ENCODE results near the gene ZNF564.
"Not testable (repeated sequence)": the region's sequence is repeated elsewhere in the genome, so short reads cannot be mapped to it uniquely, and the experiment has no call there.

ZNF564 gene

GRCh38 chr19:12497032-12497431 lies 54.2 kb downstream of the ZNF564 start:
- FAIRE-seq, result no peak

DNA sequence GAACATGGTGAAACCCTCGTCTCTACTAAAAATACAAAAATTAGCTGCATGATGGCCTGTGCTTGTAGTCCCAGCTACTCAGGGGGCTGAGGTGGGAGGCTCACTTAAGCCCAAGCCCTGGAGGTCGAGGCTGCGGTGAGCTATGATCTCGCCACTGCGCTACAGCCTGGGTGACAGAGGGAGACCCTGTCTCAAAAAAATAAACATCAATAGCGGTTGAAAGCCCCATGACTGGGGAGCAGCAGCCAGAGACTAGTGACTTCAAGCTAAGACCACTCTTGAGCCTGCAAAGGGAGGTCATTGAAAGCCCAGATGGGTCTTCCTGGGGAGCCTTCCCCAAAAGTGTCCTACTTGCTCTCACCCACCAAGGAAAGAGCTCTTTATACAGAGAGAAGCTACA lies 54.8 kb downstream of the ZNF564 start:
- no peak for DNase-seq (ENCODE audit: low spot score)

More at GRCh38 chr19:12497032-12497431, 54.2 kb downstream of the ZNF564 start:
- DNase-seq (ENCODE audit: low spot score), result no peak

DNA sequence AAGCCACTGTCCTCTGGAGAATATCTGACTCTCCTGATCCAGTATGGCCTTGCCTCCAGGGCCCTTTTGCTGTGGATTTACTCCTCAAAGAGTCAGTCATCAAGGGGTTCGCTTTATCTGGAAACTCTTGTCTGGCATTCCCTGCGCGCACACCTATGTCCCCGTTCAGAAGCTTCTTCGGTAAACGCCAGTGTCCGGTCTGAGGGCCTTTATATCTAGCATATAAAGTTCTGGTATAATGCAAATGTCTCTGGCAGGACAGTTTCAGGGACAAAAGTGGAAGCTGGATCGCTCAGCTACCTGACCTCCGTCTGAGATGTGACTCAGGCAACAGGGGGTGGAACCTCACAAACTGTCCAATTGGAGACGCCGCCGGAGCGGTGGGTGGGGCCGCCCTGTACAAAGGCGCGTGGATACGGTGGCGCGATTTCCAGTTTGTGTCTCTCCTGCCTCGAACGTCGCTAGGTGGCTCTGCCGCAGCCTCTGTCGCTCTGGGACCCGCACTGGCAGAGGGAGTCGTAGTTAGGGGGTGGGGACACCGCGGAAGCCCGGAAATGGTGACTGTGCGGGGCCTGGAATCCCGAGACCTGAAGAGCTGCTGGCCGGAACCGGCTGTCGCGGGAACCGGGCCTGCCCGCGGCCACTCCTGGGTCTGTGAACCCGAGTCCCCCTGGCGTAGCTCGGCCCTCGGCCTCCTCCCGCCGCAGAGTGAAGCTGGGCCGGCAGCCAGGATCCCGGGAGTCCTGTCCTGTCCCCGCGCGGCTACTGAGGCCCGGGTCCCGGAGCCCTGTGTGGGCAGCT lies 56.1 kb downstream of the ZNF564 start:
- DNase-seq (ENCODE audit: low spot score), result no peak
- FAIRE-seq, result no peak

More for the DNA sequence above, 54.8 kb downstream of the ZNF564 start:
- no peak for FAIRE-seq

GRCh38 chr19:12494260-12494860 lies 56.9 kb downstream of the ZNF564 start:
- DNase-seq (ENCODE audit: low spot score) (no peak), FAIRE-seq (no peak)

DNA sequence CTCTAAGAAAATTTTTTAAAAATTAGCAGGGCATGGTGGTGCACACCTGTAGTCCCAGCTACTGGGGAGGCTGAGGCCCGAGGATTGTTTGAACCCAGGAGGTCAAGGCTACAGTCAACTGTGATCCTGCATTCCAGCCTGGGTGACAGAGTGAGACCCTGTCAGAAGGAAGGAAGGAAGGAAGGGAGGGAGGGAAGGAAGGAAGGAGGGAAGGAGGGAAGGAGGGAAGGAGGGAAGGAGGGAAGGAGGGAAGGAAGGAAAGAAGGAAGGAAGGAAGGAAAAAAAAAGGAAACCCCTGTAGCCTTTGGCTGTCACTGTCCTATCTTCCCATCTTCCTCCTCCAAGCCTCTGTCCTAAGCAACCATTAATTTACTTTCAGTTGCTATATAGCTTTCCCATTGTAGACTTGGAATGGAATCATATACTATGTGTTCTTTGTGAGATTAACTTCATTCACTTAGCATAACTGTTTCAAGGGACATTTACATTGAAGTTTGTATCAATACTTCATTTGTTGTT lies 65.0 kb downstream of the ZNF564 start:
- DNase-seq (ENCODE audit: low spot score); FAIRE-seq: not testable (repeated sequence)

- DNase-seq (ENCODE audit: low spot score) (no peak), FAIRE-seq (no peak)
These were observed 65.7 kb downstream of the ZNF564 start for GRCh38 chr19:12485571-12485970.

DNA sequence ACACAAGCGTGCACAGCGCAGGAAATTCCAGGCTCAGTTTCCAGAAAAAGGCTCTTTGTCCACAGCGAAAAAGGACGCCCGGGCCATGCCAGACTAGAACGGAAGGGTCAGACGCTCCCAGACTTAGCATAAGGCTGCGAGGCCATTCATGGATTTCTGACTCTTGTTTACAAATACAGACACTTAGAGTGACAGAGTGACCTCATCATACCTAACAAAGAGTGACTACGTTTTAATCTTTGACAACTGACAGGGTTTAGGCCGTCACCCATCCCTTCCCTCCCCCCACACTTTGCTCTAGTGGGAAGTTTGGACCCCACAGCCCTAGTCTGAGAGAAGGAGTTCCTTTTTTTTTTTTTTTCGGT lies 66.2 kb downstream of the ZNF564 start:
- DNase-seq (ENCODE audit: low spot score), result no peak
- no peak for FAIRE-seq

- FAIRE-seq (peak; percentile 42), DNase-seq (ENCODE audit: low spot score) (peak; percentile 88)
These were observed 66.8 kb downstream of the ZNF564 start, which contains the start of gene ZNF709 for GRCh38 chr19:12484371-12485051. Gene ZNF709 (minus strand): TSS chr19:12484816. CDS start chr19:12484657, 159 bp downstream.

DNA sequence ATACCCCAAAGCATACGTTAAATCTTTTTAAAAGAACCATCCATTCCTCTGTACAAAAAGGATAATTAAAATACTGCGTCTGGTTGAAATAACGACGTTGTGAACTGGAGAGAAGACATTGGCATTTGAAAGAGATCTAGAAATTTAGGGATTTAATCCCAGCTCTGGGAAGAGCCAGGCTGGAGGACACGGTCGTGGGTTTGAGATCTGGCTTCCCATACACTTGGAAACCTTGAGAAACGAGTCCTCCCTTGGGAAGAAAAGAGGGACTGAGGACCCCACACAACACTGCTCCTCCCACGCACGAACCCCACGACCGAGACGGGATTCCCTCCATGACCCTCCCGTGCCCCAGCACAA lies 67.3 kb downstream of the ZNF564 start:
- no peak for DNase-seq (ENCODE audit: low spot score)
- no peak for FAIRE-seq

DNA sequence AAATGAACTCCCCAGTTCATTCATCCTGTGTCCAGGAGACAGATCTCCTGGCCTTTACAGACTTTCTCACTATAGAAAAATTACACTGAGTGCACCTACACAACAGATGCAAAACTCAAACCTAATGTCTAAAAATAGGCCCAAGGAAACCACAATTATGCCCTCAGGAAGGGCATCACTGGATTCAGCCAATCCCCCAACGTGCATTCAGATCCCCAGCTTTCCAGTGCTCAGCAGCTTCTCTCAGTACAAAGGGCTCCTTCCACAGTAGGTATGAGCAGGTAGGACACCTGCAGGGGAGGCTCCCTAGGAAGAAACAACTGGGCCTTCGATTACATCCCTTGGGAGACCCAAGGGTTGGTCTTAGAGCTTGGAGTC lies 68.8 kb downstream of the ZNF564 start:
- FAIRE-seq, result no peak
- no peak for DNase-seq (ENCODE audit: low spot score)

GRCh38 chr19:12481781-12482508 lies 69.3 kb downstream of the ZNF564 start:
- DNase-seq (ENCODE audit: low spot score), result no peak
- no peak for FAIRE-seq

- DNase-seq (ENCODE audit: low spot score) (no peak), FAIRE-seq (no peak)
These were observed 72.9 kb downstream of the ZNF564 start for GRCh38 chr19:12478234-12478941.

All from urothelium cell line (cell line).